HFF-Myc (cell line): ENCODE data around the gene ADIG.

Source experiments
- DNase-seq: peaks from one replicate; pipeline ENCODE4 v3.0.0-alpha.2; 2011; ENCODE audit warnings: low read depth; ENCODE audit errors: extremely low read depth
- H3K4me3 ChIP-seq: replicated peaks from 2 replicates; pipeline ENCODE4 v1.5.1; 2011; ENCODE audit warnings: low read depth, mild to moderate bottlenecking, control low read depth, low read length
- TF ChIP-seq, protein P1 (sequence below): IDR thresholded peaks from 2 replicates; pipeline ENCODE4 v1.5.1; 2012; ENCODE audit warnings: mild to moderate bottlenecking, low read depth, low read length, control low read depth; ENCODE audit errors: missing control alignments

Gene ADIG

DNA sequence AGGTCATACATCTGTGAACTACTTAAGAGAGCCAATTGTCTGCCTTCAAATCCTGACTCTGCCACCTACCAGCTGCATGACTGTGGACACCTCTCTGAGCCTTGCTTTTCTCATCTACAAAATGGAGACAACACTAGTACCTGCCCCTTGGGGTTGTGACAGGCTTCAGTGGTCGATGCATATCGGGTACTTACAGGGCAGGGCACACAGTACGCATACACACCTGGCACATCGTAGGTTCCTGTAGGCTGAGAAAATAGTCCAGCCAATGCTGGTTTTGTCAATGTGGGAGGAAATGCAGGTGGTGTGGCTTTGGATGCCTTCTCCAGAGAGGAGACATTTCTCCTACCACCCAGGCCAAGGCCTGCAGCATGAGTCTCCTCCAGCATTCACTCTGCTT is 2.3 kb downstream of the ADIG start:
- no peak for DNase-seq
- TF ChIP-seq, protein P1, sequence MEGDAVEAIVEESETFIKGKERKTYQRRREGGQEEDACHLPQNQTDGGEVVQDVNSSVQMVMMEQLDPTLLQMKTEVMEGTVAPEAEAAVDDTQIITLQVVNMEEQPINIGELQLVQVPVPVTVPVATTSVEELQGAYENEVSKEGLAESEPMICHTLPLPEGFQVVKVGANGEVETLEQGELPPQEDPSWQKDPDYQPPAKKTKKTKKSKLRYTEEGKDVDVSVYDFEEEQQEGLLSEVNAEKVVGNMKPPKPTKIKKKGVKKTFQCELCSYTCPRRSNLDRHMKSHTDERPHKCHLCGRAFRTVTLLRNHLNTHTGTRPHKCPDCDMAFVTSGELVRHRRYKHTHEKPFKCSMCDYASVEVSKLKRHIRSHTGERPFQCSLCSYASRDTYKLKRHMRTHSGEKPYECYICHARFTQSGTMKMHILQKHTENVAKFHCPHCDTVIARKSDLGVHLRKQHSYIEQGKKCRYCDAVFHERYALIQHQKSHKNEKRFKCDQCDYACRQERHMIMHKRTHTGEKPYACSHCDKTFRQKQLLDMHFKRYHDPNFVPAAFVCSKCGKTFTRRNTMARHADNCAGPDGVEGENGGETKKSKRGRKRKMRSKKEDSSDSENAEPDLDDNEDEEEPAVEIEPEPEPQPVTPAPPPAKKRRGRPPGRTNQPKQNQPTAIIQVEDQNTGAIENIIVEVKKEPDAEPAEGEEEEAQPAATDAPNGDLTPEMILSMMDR, result no peak
- H3K4me3 ChIP-seq, result no peak overlapping the region

DNA sequence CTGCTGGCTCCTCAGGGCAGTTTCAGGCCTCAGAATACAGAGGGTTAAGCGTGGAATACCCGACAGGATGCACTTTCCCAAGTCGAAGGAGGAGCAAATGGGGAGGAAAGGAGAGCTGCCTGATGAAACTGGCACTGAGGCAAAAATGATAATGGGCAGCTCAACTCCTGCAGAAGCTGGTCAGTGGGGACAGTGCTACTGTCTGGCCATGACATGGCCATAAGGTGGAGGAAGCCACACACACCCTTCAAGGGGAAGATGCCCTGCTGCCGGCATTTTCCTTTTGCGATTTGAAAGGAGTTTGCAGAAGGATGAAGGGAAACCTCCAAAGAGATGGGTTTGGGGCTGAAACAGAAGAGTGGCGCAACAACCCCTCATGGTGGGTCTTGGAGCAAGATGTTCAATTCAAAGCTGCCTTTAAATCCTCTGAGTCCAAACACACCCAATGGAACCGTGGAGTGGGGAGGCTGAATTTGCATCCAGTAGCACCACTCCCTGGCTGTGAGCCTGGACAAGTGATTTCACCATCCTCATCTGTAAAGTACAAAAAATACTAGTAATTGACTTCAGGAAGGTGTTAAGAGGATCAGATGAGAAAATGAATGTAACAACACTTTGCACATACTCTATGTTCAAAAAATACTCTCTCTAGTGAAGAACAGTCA is 3.2 kb downstream of the ADIG start:
- H3K4me3 ChIP-seq, result no peak overlapping the region
- TF ChIP-seq, protein P1, result no peak
- no peak for DNase-seq

DNA sequence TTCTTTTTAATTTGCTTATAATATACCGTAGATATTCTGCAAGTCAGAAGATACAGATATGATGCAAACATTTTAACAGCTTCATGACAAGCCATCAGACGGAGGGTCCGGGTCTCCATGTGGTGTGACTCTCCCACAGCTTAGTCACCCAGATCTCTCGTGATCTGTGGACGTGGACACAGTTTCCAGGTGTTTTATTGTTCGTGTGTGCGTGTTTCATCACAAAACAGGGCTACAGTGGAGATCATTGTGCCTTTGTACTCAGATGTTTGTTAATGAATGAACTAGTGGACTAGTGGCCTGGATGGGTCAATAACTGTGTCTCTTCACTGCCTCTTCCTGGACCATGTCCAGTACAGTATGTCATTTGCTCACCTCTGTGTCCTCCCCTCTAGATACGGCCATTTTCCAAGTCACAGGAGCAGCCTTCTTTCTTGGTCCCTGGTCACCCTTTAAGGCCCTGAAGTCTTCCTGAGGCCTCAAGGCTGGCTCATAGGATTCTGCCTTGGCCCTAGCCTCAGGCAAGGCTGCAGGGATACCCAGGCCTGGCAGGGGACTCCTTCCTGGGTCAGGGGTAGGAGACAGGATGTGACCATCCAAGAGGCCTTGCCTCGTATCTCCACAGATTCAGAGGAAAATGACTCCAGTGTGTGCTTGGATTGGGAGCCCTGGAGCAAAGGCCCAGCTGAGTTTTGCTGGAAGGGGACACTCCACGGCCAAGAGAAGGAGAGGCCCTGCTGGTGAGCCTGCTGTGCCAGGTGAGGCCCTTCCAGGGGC is 4.6 kb downstream of the ADIG start:
- TF ChIP-seq, protein P1, result no peak
- no peak for DNase-seq

DNA sequence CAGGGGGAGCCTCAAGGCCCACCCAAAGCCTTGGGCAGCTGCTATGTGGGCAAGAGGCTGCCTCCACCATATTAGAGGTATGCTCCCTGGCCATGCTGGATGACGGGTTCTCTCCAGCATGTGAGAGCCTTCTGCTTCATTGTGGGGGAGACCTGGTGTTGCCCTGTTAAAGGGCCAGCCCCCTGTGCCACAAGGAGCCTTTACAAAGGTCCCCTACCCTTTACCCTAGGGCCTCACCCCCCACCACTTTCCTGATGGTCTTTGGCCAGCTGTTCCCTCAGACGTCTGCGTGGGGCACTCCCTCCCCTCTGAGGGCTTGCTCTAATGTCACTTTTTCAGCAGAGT is 5.2 kb downstream of the ADIG start:
- DNase-seq, result no peak
- TF ChIP-seq, protein P1, result no peak
- H3K4me3 ChIP-seq, result no peak overlapping the region

More for the DNA sequence above, 4.6 kb downstream of the ADIG start:
- no peak overlapping the region for H3K4me3 ChIP-seq

DNA sequence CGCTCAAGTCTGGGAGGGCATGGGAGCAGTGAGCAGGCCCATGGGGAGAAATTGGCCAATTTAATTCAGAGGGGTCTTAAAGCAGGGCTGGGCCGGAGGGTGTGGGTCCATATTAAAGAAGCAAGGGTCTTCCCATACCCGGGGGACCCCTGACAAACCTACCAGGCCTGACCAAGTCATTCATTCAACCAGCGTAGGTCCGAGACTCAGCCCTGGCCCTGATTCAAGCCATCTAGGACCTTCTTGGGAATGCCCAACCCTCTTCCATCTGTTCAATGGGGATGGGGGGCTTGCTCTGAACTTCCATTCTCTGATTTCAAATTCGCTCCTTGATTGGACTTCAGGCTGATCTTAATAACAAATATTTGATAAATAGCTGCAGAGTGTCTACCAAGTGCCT is 7.3 kb downstream of the ADIG start:
- TF ChIP-seq, protein P1, result no peak
- no peak overlapping the region for H3K4me3 ChIP-seq
- DNase-seq, result no peak

DNA sequence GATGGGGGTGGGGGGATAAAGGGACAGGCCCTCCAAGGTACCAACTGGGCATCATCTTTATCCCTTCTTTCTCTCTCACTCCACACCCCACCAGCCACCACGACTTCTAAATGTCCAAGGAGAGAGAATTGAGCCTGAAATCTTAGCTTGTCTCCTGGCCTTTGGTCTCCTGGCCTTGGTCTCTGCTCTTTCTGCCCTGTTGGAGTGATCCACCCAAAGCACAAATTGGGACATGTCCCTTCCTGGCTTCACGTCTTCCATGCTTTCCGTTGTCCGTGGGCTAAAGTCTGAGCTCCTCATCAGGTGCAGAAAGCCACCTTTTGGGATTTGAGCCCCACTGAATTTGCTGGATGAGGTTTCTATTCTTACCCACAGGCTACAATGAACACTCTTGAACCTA is 8.4 kb downstream of the ADIG start:
- TF ChIP-seq, protein P1, result no peak
- H3K4me3 ChIP-seq, result no peak overlapping the region
- DNase-seq, result no peak
